H9 (cell line): Measurements from ENCODE around the gene PRR5L. TPM values are rescaled to one million over a fixed set of nuclear protein-coding genes. Genes with fewer than 3 reads are reported as not detected.

ENCODE experiments used
- DNase-seq: peaks from one replicate; pipeline ENCODE4 v3.0.0-alpha.2; 2017
- H2AFZ ChIP-seq: one replicate; pipeline ENCODE4 v1.6.1; 2013; ENCODE audit warnings: mild to moderate bottlenecking, low read length, control low read depth, moderate library complexity
- H2AK5ac ChIP-seq: 2 replicates; pipeline ENCODE4 v1.6.1; 2013; ENCODE audit warnings: low read length, control low read depth, mixed read lengths; ENCODE audit not compliant: insufficient read length
- H2BK120ac ChIP-seq: one replicate; pipeline ENCODE4 v1.6.1; 2013; ENCODE audit warnings: low read depth, mild to moderate bottlenecking, low read length, control low read depth, inconsistent platforms; ENCODE audit not compliant: poor library complexity, severe bottlenecking
- H2BK12ac ChIP-seq: 2 replicates; pipeline ENCODE4 v1.6.1; 2013; ENCODE audit warnings: low read length, control low read depth, mixed read lengths, low read depth; ENCODE audit not compliant: insufficient read length
- H2BK15ac ChIP-seq: 2 replicates; pipeline ENCODE4 v1.6.1; 2013; ENCODE audit warnings: low read depth, low read length, control low read depth
- H2BK20ac ChIP-seq: one replicate; pipeline ENCODE4 v1.6.1; 2013; ENCODE audit warnings: low read depth, mild to moderate bottlenecking, low read length, control low read depth, inconsistent platforms; ENCODE audit not compliant: poor library complexity, severe bottlenecking
- H2BK5ac ChIP-seq: 2 replicates; pipeline ENCODE4 v1.6.1; 2013; ENCODE audit warnings: low read length, control low read depth, mixed read lengths; ENCODE audit not compliant: insufficient read length
- H3K14ac ChIP-seq: 2 replicates; pipeline ENCODE4 v1.6.1; 2013; ENCODE audit warnings: low read length, control low read depth; ENCODE audit not compliant: insufficient read depth
- H3K18ac ChIP-seq: 2 replicates; pipeline ENCODE4 v1.6.1; 2013; ENCODE audit warnings: low read depth, mild to moderate bottlenecking, mixed read lengths, low read length, control low read depth; ENCODE audit not compliant: insufficient read length
- H3K23ac ChIP-seq: 2 replicates; pipeline ENCODE4 v1.6.1; 2013; ENCODE audit warnings: low read length, control low read depth, mixed read lengths, low read depth; ENCODE audit not compliant: insufficient read length
- H3K23me2 ChIP-seq: 2 replicates; pipeline ENCODE4 v1.6.1; 2013; ENCODE audit warnings: low read depth, mild to moderate bottlenecking, mixed read lengths, low read length, control low read depth; ENCODE audit not compliant: insufficient read length, poor library complexity, severe bottlenecking
- H3K27ac ChIP-seq: 2 replicates; pipeline ENCODE4 v1.5.1; 2013; ENCODE audit warnings: low read length, control low read depth, mixed read lengths, low read depth; ENCODE audit not compliant: insufficient read length
- H3K27me3 ChIP-seq: 2 replicates; pipeline ENCODE4 v1.6.1; 2013; ENCODE audit warnings: low read length, control low read depth, inconsistent platforms; ENCODE audit not compliant: insufficient read depth
- H3K4ac ChIP-seq: 2 replicates; pipeline ENCODE4 v1.6.1; 2013; ENCODE audit warnings: low read depth, mild to moderate bottlenecking, control low read depth, inconsistent platforms, low read length, moderate library complexity
- H3K4me1 ChIP-seq: 2 replicates; pipeline ENCODE4 v1.6.1; 2013; ENCODE audit warnings: low read length, control low read depth, inconsistent platforms; ENCODE audit not compliant: insufficient read depth
- H3K4me2 ChIP-seq: 2 replicates; pipeline ENCODE4 v1.6.1; 2013; ENCODE audit warnings: low read length, control low read depth, mixed read lengths; ENCODE audit not compliant: insufficient read length, insufficient read depth
- H3K56ac ChIP-seq: 2 replicates; pipeline ENCODE4 v1.6.1; 2013; ENCODE audit warnings: low read depth, mild to moderate bottlenecking, mixed read lengths, low read length, control low read depth; ENCODE audit not compliant: insufficient read length
- H3K79me1 ChIP-seq: 2 replicates; pipeline ENCODE4 v1.6.1; 2013; ENCODE audit warnings: low read depth, mild to moderate bottlenecking, moderate library complexity, low read length, control low read depth, inconsistent platforms; ENCODE audit not compliant: insufficient read depth, poor library complexity, severe bottlenecking
- H3K79me2 ChIP-seq: 2 replicates; pipeline ENCODE4 v1.6.1; 2013; ENCODE audit warnings: low read length, control low read depth, inconsistent platforms; ENCODE audit not compliant: insufficient read depth
- H3K9ac ChIP-seq: 2 replicates; pipeline ENCODE4 v1.6.1; 2013; ENCODE audit warnings: low read length, control low read depth, mixed read lengths; ENCODE audit not compliant: insufficient read length; ENCODE audit errors: extremely low read depth
- H3K9me3 ChIP-seq: one replicate; pipeline ENCODE4 v1.6.1; 2013; ENCODE audit warnings: low read depth, low read length, inconsistent platforms; ENCODE audit not compliant: control insufficient read depth
- H3T11ph ChIP-seq: one replicate; pipeline ENCODE4 v1.6.1; 2013; ENCODE audit warnings: mild to moderate bottlenecking, low read length, control low read depth, inconsistent platforms
- H4K20me1 ChIP-seq: one replicate; pipeline ENCODE4 v1.6.1; 2013; ENCODE audit not compliant: control insufficient read depth, insufficient read length, insufficient read depth
- H4K5ac ChIP-seq: 2 replicates; pipeline ENCODE4 v1.6.1; 2013; ENCODE audit warnings: low read depth, mild to moderate bottlenecking, mixed read lengths, low read length, control low read depth; ENCODE audit not compliant: insufficient read length
- H4K8ac ChIP-seq: replicated peaks from 2 replicates; pipeline ENCODE4 v1.6.1; 2013; ENCODE audit warnings: low read length, control low read depth, mixed read lengths, low read depth; ENCODE audit not compliant: insufficient read length
- H4K91ac ChIP-seq: 2 replicates; pipeline ENCODE4 v1.6.1; 2013; ENCODE audit warnings: low read depth, mild to moderate bottlenecking, moderate library complexity, mixed read lengths, low read length, control low read depth; ENCODE audit not compliant: insufficient read length
- H3K27ac Mint-ChIP-seq, 3 experiments: 2 replicates in 2 of 3; 3 replicates in 1 of 3; pipeline ENCODE4 v1.8.0; 2020 to 2021; ENCODE audit warnings: mixed read lengths in 3 of 3, mild to moderate bottlenecking in 1 of 3, moderate library complexity in 1 of 3
- H3K27me3 Mint-ChIP-seq: 2 replicates; pipeline ENCODE4 v1.8.0; 2021; ENCODE audit warnings: low read depth, mild to moderate bottlenecking, moderate library complexity, mixed read lengths
- H3K36me3 Mint-ChIP-seq, 3 experiments: 2 replicates in 2 of 3; 3 replicates in 1 of 3; pipeline ENCODE4 v1.8.0; 2020 to 2021; ENCODE audit warnings: low read depth in 3 of 3, mixed read lengths in 3 of 3; ENCODE audit not compliant: insufficient read depth in 1 of 3
- H3K4me1 Mint-ChIP-seq, 2 experiments: 2 replicates each; pipeline ENCODE4 v1.8.0; 2020; ENCODE audit warnings: mixed read lengths in 2 of 2
- H3K4me3 Mint-ChIP-seq, 2 experiments: 2 replicates in 1 of 2; 3 replicates in 1 of 2; pipeline ENCODE4 v1.8.0; 2020 to 2021; ENCODE audit warnings: mild to moderate bottlenecking in 2 of 2, mixed read lengths in 2 of 2, moderate library complexity in 1 of 2
- H3K9me3 Mint-ChIP-seq, 2 experiments: 2 replicates in 1 of 2; 3 replicates in 1 of 2; pipeline ENCODE4 v1.8.0; 2020; ENCODE audit warnings: mild to moderate bottlenecking in 2 of 2, mixed read lengths in 2 of 2, moderate library complexity in 1 of 2
- CTCF ChIP-seq: fragments of 200-600 bp; sonication (generic); conservative IDR thresholded peaks from 3 replicates; pipeline ENCODE4 v1.8.0; 2021; ENCODE audit warnings: antibody characterized with exemption, mild to moderate bottlenecking
- WGBS: extraction: QIAGEN DNeasy Blood & Tissue Kit; methylation state at CpG from one replicate; pipeline ENCODE4 v1.1.7; 2013; ENCODE audit warnings: missing lambda C conversion rate, low lambda C conversion rate, mixed read lengths; ENCODE audit not compliant: insufficient read length; ENCODE audit errors: extremely low coverage; 5-methylcytosine and 5-hydroxymethylcytosine counted together
- total RNA-seq: library from RNA; stranded (reverse); gene quantifications from 2 replicates; pipeline ENCODE4 v1.2.1, GENCODE V29; 2021

PRR5L gene
- total RNA-seq, 1 experiment from 2014 or later = 5.6 TPM

- no CpG with 5 or more reads among the region's 3 CpGs for WGBS
- no peak overlapping the region for H3K14ac ChIP-seq
- H3K4me1 Mint-ChIP-seq = no peaks in the 10 kb centered on the region
- no peaks in the 10 kb centered on the region for H3K4me1 ChIP-seq
- peak; percentile 71 for TF ChIP-seq CTCF
- no peak overlapping the region for H2BK12ac ChIP-seq
- H4K8ac ChIP-seq = no peak overlapping the region
- H3K4ac ChIP-seq = no peak overlapping the region
- H3K36me3 Mint-ChIP-seq = no peaks in the 10 kb centered on the region
- H3K27me3 ChIP-seq = no peaks in the 10 kb centered on the region
- no peak for DNase-seq
- no peak overlapping the region for H2BK120ac ChIP-seq
- no peak overlapping the region for H4K5ac ChIP-seq
- H3K23ac ChIP-seq = no peak overlapping the region
- H2BK15ac ChIP-seq = no peak overlapping the region
- no peaks in the 10 kb centered on the region for H3K79me2 ChIP-seq
- no peak overlapping the region for H3K4me2 ChIP-seq
- no peak overlapping the region for H3K18ac ChIP-seq
- H2BK5ac ChIP-seq = no peak overlapping the region
- no peak overlapping the region for H3K4me3 Mint-ChIP-seq
- H3K9me3 ChIP-seq = no peaks in the 10 kb centered on the region
- H3K27ac Mint-ChIP-seq = no peak overlapping the region
- H3K56ac ChIP-seq = no peak overlapping the region
- H3K23me2 ChIP-seq = no peaks in the 10 kb centered on the region
- H3K27me3 Mint-ChIP-seq = no peaks in the 10 kb centered on the region; the same call in none of the 2 replicates
- no peaks in the 10 kb centered on the region for H3K79me1 ChIP-seq
- H3T11ph ChIP-seq = no peak overlapping the region
- H3K9ac ChIP-seq = no peak overlapping the region
- no peak overlapping the region for H2AK5ac ChIP-seq
- no peak overlapping the region for H4K91ac ChIP-seq
- H2BK20ac ChIP-seq = no peak overlapping the region
- no peak overlapping the region for H3K27ac ChIP-seq
- peaks cover 2 to 3% of the 10 kb centered on the region in 2 experiments; a peak in 2 of 5 replicates for H3K9me3 Mint-ChIP-seq
- H4K20me1 ChIP-seq = no peaks in the 10 kb centered on the region
- H2AFZ ChIP-seq = no peak overlapping the region
Measured at GRCh38 chr11:36306888-36307287, 10.8 kb downstream of the PRR5L start.
